B cell (primary cell): ENCODE data around the gene CYRIA.

Experiments used
- CTCF ChIP-seq: fragments of 200-600 bp; IDR thresholded peaks from one replicate; pipeline ENCODE4 v1.8.0; 2022; ENCODE audit warnings: antibody characterized with exemption, mild to moderate bottlenecking
- EZH2 ChIP-seq: IDR thresholded peaks from 2 replicates; pipeline ENCODE4 v1.6.1; 2012; ENCODE audit warnings: borderline replicate concordance, low read depth, mild to moderate bottlenecking, moderate library complexity, low read length; ENCODE audit not compliant: insufficient read depth, poor library complexity, severe bottlenecking

GRCh38 chr2:16629770-16630169 lies 35.9 kb downstream of the CYRIA start:
- TF ChIP-seq CTCF (no peak), EZH2 (no peak)
